GM12878 (cell line): ENCODE results near the gene FAM227B. TPM values are rescaled to one million over a fixed set of nuclear protein-coding genes. Genes with fewer than 3 reads are reported as not detected.

ENCODE experiments used
- ATAC-seq: fragments of 200-7000 bp; cut with Tn5 transposase; 3 replicates; pipeline ENCODE4 v1.9.1; 2020; ENCODE audit warnings: mild to moderate bottlenecking, moderate library complexity
- BruUV-seq: library from RNA; stranded (reverse); fragments of 400-500 nt; replicated peaks from 2 replicates; lab custom pipeline; 2021; lab: Mats Ljungman, UMichigan
- CTCF ChIA-PET: fragments of 300-600 bp; sonication (Branson Sonifier 250); formaldehyde crosslinking; extraction: SDS; loops from one replicate; lab custom pipeline; 2021; ENCODE audit warnings: inconsistent platforms; lab: Yijun Ruan, JAX
- POLR2A ChIA-PET: fragments of 350-600 bp; formaldehyde crosslinking; extraction: SDS; loops from one replicate; lab custom pipeline; 2021; ENCODE audit warnings: inconsistent platforms; lab: Charles Lee
- RAD21 ChIA-PET: fragments of 300-600 bp; sonication (Branson Sonifier 250); formaldehyde crosslinking; loops from one replicate; lab custom pipeline; 2023; ENCODE audit warnings: antibody characterized with exemption; ENCODE audit not compliant: unreplicated experiment; lab: Charles Lee
- SMC1A ChIA-PET: fragments of 300-600 bp; sonication (Branson Sonifier 250); formaldehyde crosslinking; loops from one replicate; lab custom pipeline; 2023; ENCODE audit not compliant: unreplicated experiment, uncharacterized antibody; lab: Charles Lee
- DNase-seq: peaks from one replicate; pipeline ENCODE4 v3.0.0-alpha.2; 2011; ENCODE audit warnings: low read depth, low spot score
- FAIRE-seq: peaks from 3 replicates; lab custom pipeline; 2011; peaks lifted over from hg19 to GRCh38; lab: Jason Lieb, UNC
- H2AFZ ChIP-seq: 2 replicates; pipeline ENCODE4 v1.6.0; 2011; ENCODE audit warnings: low read depth, low read length, control low read depth; ENCODE audit not compliant: control insufficient read depth
- H3K27ac ChIP-seq: 2 replicates; pipeline ENCODE4 v1.5.1; 2011; ENCODE audit warnings: control low read depth; ENCODE audit not compliant: control insufficient read depth, insufficient read depth
- H3K27me3 ChIP-seq, 2 experiments: replicated peaks in 1 of 2; 2 replicates each; pipeline versions ENCODE4 v1.6.0 to v1.6.1; 2011; ENCODE audit warnings: low read length in 1 of 2; ENCODE audit not compliant: control insufficient read depth in 2 of 2, insufficient read depth in 2 of 2
- H3K36me3 ChIP-seq, 2 experiments: 2 replicates each; pipeline ENCODE4 v1.5.1; 2011; ENCODE audit warnings: low read length in 1 of 2; ENCODE audit not compliant: control insufficient read depth in 2 of 2, insufficient read depth in 2 of 2
- H3K4me1 ChIP-seq: 2 replicates; pipeline ENCODE4 v1.6.1; 2011; ENCODE audit warnings: mild to moderate bottlenecking, low read length, moderate library complexity, mixed read lengths; ENCODE audit not compliant: control insufficient read depth, insufficient read depth
- H3K4me2 ChIP-seq: 2 replicates; pipeline ENCODE4 v1.6.0; 2011; ENCODE audit warnings: control low read depth; ENCODE audit not compliant: control insufficient read depth, insufficient read depth
- H3K4me3 ChIP-seq: fragments of 200-600 bp; sonication (generic); 2 replicates; pipeline ENCODE4 v1.5.1; 2016
- H3K79me2 ChIP-seq: 2 replicates; pipeline ENCODE4 v1.6.0; 2011; ENCODE audit warnings: low read length; ENCODE audit not compliant: control insufficient read depth, insufficient read depth
- H3K9ac ChIP-seq: 2 replicates; pipeline ENCODE4 v1.8.0; 2011; ENCODE audit warnings: low read length, control low read depth, mixed read lengths; ENCODE audit not compliant: control insufficient read depth, insufficient read depth
- H3K9me3 ChIP-seq: replicated peaks from 3 replicates; pipeline ENCODE4 v1.5.1; 2011; ENCODE audit warnings: mild to moderate bottlenecking, low read length; ENCODE audit not compliant: control insufficient read depth, insufficient read depth
- H4K20me1 ChIP-seq: 2 replicates; pipeline ENCODE4 v1.6.0; 2011; ENCODE audit not compliant: control insufficient read depth, insufficient read depth
- BCL11A ChIP-seq: IDR thresholded peaks from 2 replicates; pipeline ENCODE4 v1.6.1; 2011; ENCODE audit warnings: low read depth, low read length
- BHLHE40 ChIP-seq, 2 experiments: fragments of 450-650 bp in 1 of 2; IDR thresholded peaks; 2 replicates each; pipeline ENCODE4 v1.6.1; 2011 to 2017; ENCODE audit warnings: low read depth in 2 of 2, borderline replicate concordance in 1 of 2, improper control_type of control experiment in 1 of 2, low read length in 1 of 2, mild to moderate bottlenecking in 1 of 2
- E2F8 ChIP-seq: fragments of 450-650 bp; IDR thresholded peaks from 2 replicates; pipeline ENCODE4 v1.6.1; 2018; ENCODE audit warnings: mild to moderate bottlenecking, low read depth, moderate library complexity; ENCODE audit not compliant: partially characterized antibody
- ELK1 ChIP-seq: IDR thresholded peaks from 2 replicates; pipeline ENCODE4 v1.6.1; 2012; ENCODE audit warnings: low read depth, low read length, improper control_type of control experiment
- NBN ChIP-seq: fragments of 450-650 bp; IDR thresholded peaks from 2 replicates; pipeline ENCODE4 v1.6.1; 2016
- NRF1 ChIP-seq: conservative IDR thresholded peaks from 2 replicates; pipeline ENCODE4 v1.6.1; 2011; ENCODE audit warnings: mild to moderate bottlenecking, low read depth, low read length, improper control_type of control experiment
- PAX8 ChIP-seq: fragments of 450-650 bp; IDR thresholded peaks from 2 replicates; pipeline ENCODE4 v1.6.1; 2017; ENCODE audit warnings: mild to moderate bottlenecking, moderate library complexity
- RB1 ChIP-seq: fragments of 450-650 bp; formaldehyde crosslinking; IDR thresholded peaks from 2 replicates; pipeline ENCODE4 v1.6.1; 2017; ENCODE audit warnings: mild to moderate bottlenecking, borderline replicate concordance
- RELA ChIP-seq: fragments of 450-650 bp; IDR thresholded peaks from 2 replicates; pipeline ENCODE4 v1.8.0; 2014; ENCODE audit warnings: borderline replicate concordance; ENCODE audit not compliant: partially characterized antibody
- SKIL ChIP-seq: fragments of 450-650 bp; IDR thresholded peaks from 2 replicates; pipeline ENCODE4 v1.6.1; 2017; ENCODE audit warnings: mild to moderate bottlenecking, low read depth, inconsistent platforms; ENCODE audit not compliant: poor library complexity, severe bottlenecking
- STAT3 ChIP-seq: IDR thresholded peaks from 2 replicates; pipeline ENCODE4 v1.6.1; 2011; ENCODE audit warnings: low read depth, low read length, improper control_type of control experiment
- USF1 ChIP-seq: IDR thresholded peaks from 2 replicates; pipeline ENCODE4 v1.6.1; 2011; ENCODE audit warnings: borderline replicate concordance, low read depth, mild to moderate bottlenecking, moderate library complexity, mixed read lengths, low read length; ENCODE audit not compliant: insufficient read depth; ENCODE audit errors: extremely low read length
- WGBS: methylation state at CpG from one replicate; pipeline ENCODE4 v1.1.6; 2016; ENCODE audit warnings: low lambda C conversion rate; ENCODE audit not compliant: insufficient replicate concordance, insufficient coverage; ENCODE audit errors: missing lambda C conversion rate; 5-methylcytosine and 5-hydroxymethylcytosine counted together
- in situ Hi-C: fragments of 300-500 bp; cut with MboI; formaldehyde crosslinking; loops from 9 replicates; pipeline ENCODE4 v1.14.3; 2018; ENCODE audit warnings: mixed read lengths
- intact Hi-C: fragments of 100-400 bp; cut with micrococcal nuclease; formaldehyde crosslinking; loops from one replicate; pipeline ENCODE4 v1.14.2; 2022; ENCODE audit not compliant: unreplicated experiment
- polyA plus RNA-seq, 11 experiments: library from polyadenylated mRNA; depleted of rRNA in 4 of 11; unstranded in 6 of 11; stranded (reverse) in 5 of 11; fragments of >200 nt; fragmentation: Nextera tagmentation in 4 of 11; fragmentation: Illumina TruSeq in 1 of 11; extraction: Ambion mirVana in 4 of 11; extraction: Trizol in 1 of 11; gene quantifications; 1 replicate in 1 of 11; 2 replicates in 10 of 11; pipeline versions ENCODE4 v1.2.1 to v1.2.3, GENCODE V29; 2011 to 2016; ENCODE audit warnings: inconsistent platforms in 2 of 11, missing spikeins in 2 of 11, low read depth in 1 of 11
- total RNA-seq, 4 experiments: library from RNA; depleted of rRNA in 3 of 4; stranded (reverse); fragments of >200 nt in 3 of 4; fragmentation: Illumina TruSeq in 1 of 4; extraction: Trizol in 1 of 4; gene quantifications; 2 replicates each; pipeline versions ENCODE4 v1.2.1 to v1.2.3, GENCODE V29; 2013 to 2021

The FAM227B gene
- total and polyA plus RNA-seq, 10 of the 15 experiments (the other 5 are each of a cell fraction or from before 2014, with no cell fraction given), result 3.9 to 12.6 (median 6.9) TPM

- no peak for ATAC-seq
- POLR2A ChIA-PET, result no interaction called here
- SMC1A ChIA-PET, result no interaction called here
- no peak for TF ChIP-seq ELK1
- no peak for TF ChIP-seq E2F8
- no peak for TF ChIP-seq SKIL
- no peak for TF ChIP-seq PAX8
- TF ChIP-seq USF1, result no peak
- TF ChIP-seq RELA, result no peak
- TF ChIP-seq BCL11A, result no peak
- TF ChIP-seq NBN, result no peak
- TF ChIP-seq BHLHE40 (IDR thresholded peaks at IDR 0.05; ENCODE audit: borderline replicate concordance in 1 of 2, low read depth in 2 of 2, low read length in 1 of 2), result no peak
- TF ChIP-seq NRF1, result no peak
- TF ChIP-seq STAT3, result no peak
- no peak for TF ChIP-seq RB1
- H3K9ac ChIP-seq, result no peak overlapping the region
- no peaks in the 10 kb centered on the region for H3K9me3 ChIP-seq
- no peaks in the 10 kb centered on the region for H3K27me3 ChIP-seq
- 39% methylated on average over 3 of the region's 3 CpGs for WGBS
- no TSS peak for BruUV-seq
- H3K79me2 ChIP-seq, result no peaks in the 10 kb centered on the region
- RAD21 ChIA-PET, result no interaction called here
- FAIRE-seq, result no peak
- H3K27ac ChIP-seq, result no peak overlapping the region
- in situ Hi-C loops (no loop called here), intact Hi-C loops (no loop called here)
- no peaks in the 10 kb centered on the region for H3K36me3 ChIP-seq
- H4K20me1 ChIP-seq, result no peaks in the 10 kb centered on the region
- DNase-seq, result no peak
- no peaks in the 10 kb centered on the region for H3K4me1 ChIP-seq
- H2AFZ ChIP-seq, result no peak overlapping the region
- no peak overlapping the region for H3K4me2 ChIP-seq
- CTCF ChIA-PET, result interaction anchor here (0.6 kb wide), 1 partner anchor 83 kb away, joined by 3 read pairs; no protein-coding TSS in a partner anchor
- H3K4me3 ChIP-seq, result no peak overlapping the region
Measured at GRCh38 chr15:49556437-49556836, 64.2 kb downstream of the FAM227B start.
